Aorta (tissue), 5 donors: ENCODE measurements around the gene HNRNPC. TPM values are rescaled to one million over a fixed set of nuclear protein-coding genes. Genes with fewer than 3 reads are reported as not detected.
"Not testable (repeated sequence)": the region's sequence is repeated elsewhere in the genome, so short reads cannot be mapped to it uniquely, and the experiment has no call there.

Source experiments
- ATAC-seq: fragments of 200-7000 bp; cut with Tn5 transposase; one replicate; pipeline ENCODE4 v1.9.1; 2022; ENCODE audit warnings: moderate library complexity; ENCODE audit not compliant: low FRiP score
- DNase-seq, 2 donors: peaks; one replicate each; pipeline ENCODE4 v3.0.0-alpha.2; 2020
- H3K27ac ChIP-seq, 2 donors: one replicate each; pipeline ENCODE4 v1.5.1; 2013; ENCODE audit warnings: low read length in 2 of 2, mild to moderate bottlenecking in 2 of 2, moderate library complexity in 2 of 2, control low read depth in 1 of 2, inconsistent platforms in 1 of 2, low read depth in 1 of 2
- H3K27me3 ChIP-seq, 2 donors: one replicate each; pipeline ENCODE4 v1.6.1; 2013; ENCODE audit warnings: control low read depth in 1 of 2, low read length in 1 of 2, mild to moderate bottlenecking in 1 of 2, moderate library complexity in 1 of 2; ENCODE audit not compliant: insufficient read depth in 2 of 2, control insufficient read depth in 1 of 2
- H3K36me3 ChIP-seq, 2 donors: one replicate each; pipeline ENCODE4 v1.6.1; 2013; ENCODE audit warnings: control low read depth in 1 of 2, low read length in 1 of 2, mild to moderate bottlenecking in 1 of 2; ENCODE audit not compliant: insufficient read depth in 2 of 2, control insufficient read depth in 1 of 2
- H3K4me1 ChIP-seq, 2 donors: one replicate each; pipeline ENCODE4 v1.6.1; 2013; ENCODE audit warnings: low read length in 2 of 2, control low read depth in 1 of 2, mild to moderate bottlenecking in 1 of 2, moderate library complexity in 1 of 2; ENCODE audit not compliant: insufficient read depth in 2 of 2, control insufficient read depth in 1 of 2
- H3K4me3 ChIP-seq, 2 donors: one replicate each; pipeline ENCODE4 v1.5.1; 2013; ENCODE audit warnings: low read length in 2 of 2, control low read depth in 1 of 2, mild to moderate bottlenecking in 1 of 2
- H3K9me3 ChIP-seq: one replicate; pipeline ENCODE4 v1.6.1; 2013; ENCODE audit warnings: mild to moderate bottlenecking, low read length; ENCODE audit not compliant: control insufficient read depth
- WGBS, 2 donors: extraction: QIAGEN DNeasy Blood & Tissue Kit; methylation state at CpG; one replicate each; pipeline ENCODE4 v1.1.7; 2013; 5-methylcytosine and 5-hydroxymethylcytosine counted together
- intact Hi-C, 2 donors: fragments of 100-400 bp; cut with DNase I; formaldehyde crosslinking; loops; one replicate each; pipeline versions ENCODE4 v1.14.2 to v1.15.0; 2022
- polyA plus RNA-seq, 2 donors: library from polyadenylated mRNA; stranded (reverse); fragments of 200-250 nt; gene quantifications; one replicate each; pipeline ENCODE4 v1.2.3, GENCODE V29; 2013
- total RNA-seq, 2 donors: library from RNA; stranded (reverse); fragmentation: NEBNext Ultra II Directional; extraction: Animal tissue kit (Norgen Biotek cat#: 25700); gene quantifications; one replicate each; pipeline ENCODE4 v1.2.1, GENCODE V29; 2021
- donor health status: healthy with polysubstance abuse.
- donor health status: Bipolar disorder and iron deficiency.
- donor health status: DM: no; HTN: no; CAD: no.
- donor health status: DM: no; HTN: no; CAD: no.
- donor health status: DM: yes; HTN: yes; CAD: no.

HNRNPC gene
- total and polyA plus RNA-seq, 4 donors = 257 to 378 (median 287) TPM

DNA sequence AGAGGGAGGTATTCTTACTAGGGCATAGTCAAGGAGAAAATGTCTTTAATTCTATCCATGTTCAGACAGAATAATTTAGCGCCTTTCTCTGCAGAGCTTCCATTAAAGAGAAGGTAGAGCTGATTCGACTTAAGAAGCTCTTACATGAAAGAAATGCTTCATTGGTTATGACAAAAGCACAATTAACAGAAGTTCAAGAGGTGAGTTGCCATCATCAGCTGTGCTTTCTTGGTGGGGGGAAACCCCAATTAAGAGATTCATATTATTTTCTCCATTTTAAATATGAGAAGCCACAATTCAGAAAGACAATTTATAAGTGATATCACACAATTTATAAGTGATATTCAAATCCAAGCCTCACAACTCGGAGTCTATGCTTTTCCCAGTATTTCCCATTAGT is 38.4 kb upstream of the HNRNPC start:
- H3K4me3 ChIP-seq = no peak overlapping the region
- no peak for DNase-seq
- intact Hi-C loops = no loop called here
- no peaks in the 10 kb centered on the region for H3K9me3 ChIP-seq
- no peak overlapping the region for H3K27ac ChIP-seq
- no peak for ATAC-seq
- no peaks in the 10 kb centered on the region for H3K36me3 ChIP-seq
- peaks cover 0 to 2% of the 10 kb centered on the region in 2 donors for H3K27me3 ChIP-seq
- WGBS, 2 donors = 81 to 87% methylated on average over 3 of the region's 3 CpGs
- no peaks in the 10 kb centered on the region for H3K4me1 ChIP-seq

DNA sequence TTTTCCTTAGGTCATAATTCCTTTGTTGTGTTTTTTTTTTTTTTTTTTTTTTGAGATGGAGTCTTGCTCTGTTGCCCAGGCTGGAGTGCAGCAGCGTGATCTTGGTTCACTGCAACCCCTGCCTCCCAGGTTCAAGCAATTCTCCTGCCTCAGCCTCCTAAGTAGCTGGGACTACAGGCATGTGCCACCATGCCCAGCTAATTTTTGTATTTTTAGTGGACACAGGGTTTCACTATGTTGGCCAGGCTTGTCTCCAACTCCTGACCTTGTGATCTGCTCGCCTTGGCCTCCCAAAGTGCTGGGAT is 33.5 kb upstream of the HNRNPC start:
- ATAC-seq, H3K27ac ChIP-seq, H3K4me3 ChIP-seq, H3K4me1 ChIP-seq, DNase-seq, H3K36me3 ChIP-seq, H3K9me3 ChIP-seq, H3K27me3 ChIP-seq, intact Hi-C loops: not testable (repeated sequence)
- 83 to 90% methylated on average over 2 of the region's 2 CpGs for WGBS, 2 donors

DNA sequence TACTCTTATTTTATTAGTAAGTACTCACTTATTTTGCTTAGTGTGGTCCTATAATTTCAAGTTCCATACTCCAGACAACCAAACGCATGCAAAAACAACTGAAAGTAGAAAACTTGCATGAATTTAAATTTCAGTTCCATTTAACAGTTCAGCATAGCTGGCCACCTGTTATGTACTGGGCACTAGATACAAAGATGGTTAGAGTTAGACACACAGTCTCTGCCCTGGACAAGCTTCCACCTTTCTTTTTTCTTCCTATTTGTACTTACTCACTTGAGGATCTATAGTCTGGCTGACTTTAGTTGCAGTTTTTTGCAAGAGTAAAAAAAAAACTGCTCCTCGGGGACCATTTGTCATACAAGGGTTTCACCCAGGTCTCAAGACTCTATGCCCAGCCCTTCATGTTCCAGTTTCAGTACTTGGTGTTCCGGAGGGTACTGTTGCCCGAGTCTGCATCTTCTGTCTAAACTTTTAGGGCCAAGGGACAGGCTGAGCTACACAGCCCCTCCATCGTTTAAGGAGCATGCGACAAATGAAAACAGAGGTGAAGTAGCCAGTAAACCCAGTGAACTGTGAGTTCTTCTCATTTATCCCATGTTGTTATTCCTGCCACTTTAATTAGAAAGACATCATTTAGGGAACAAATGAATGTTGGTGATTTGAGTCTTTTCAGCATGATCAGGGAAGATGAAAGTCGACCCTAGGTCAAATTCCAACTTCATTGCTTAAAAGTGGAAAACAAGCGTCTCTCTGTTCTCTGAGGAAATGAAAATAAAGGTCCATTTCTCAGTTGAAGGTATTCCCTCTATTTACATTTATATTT is 33.0 kb upstream of the HNRNPC start:
- Histone ChIP-seq H3K9me3 (no peaks in the 10 kb centered on the region), H3K27me3 (no peaks in the 10 kb centered on the region), H3K27ac (no peak overlapping the region), H3K4me1 (no peaks in the 10 kb centered on the region), H3K36me3 (no peaks in the 10 kb centered on the region), H3K4me3 (no peak overlapping the region)
- no peak for DNase-seq
- intact Hi-C loops = no loop called here
- 58 to 59% methylated on average over 8 of the region's 8 CpGs for WGBS, 2 donors
- ATAC-seq = no peak

DNA sequence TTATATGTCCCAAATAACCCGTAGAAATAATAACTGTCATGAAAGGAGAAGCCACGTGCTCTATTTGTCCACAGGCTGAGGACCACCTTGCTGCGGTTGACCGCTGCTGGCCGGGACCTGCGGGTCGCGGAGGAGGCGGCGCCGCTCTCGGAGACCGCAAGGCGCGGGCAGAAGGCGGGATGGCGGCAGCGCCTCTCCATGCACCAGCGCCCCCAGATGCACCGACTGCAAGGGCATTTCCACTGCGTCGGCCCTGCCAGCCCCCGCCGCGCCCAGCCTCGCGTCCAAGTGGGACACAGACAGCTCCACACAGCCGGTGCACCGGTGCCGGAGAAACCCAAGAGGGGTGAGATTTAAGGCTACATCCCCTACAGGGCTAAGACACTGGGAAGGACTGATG is 31.6 kb upstream of the HNRNPC start:
- H3K4me3 ChIP-seq = no peak overlapping the region
- WGBS, 2 donors = 2 to 3% methylated on average over 29 to 30 of the region's 30 CpGs

DNA sequence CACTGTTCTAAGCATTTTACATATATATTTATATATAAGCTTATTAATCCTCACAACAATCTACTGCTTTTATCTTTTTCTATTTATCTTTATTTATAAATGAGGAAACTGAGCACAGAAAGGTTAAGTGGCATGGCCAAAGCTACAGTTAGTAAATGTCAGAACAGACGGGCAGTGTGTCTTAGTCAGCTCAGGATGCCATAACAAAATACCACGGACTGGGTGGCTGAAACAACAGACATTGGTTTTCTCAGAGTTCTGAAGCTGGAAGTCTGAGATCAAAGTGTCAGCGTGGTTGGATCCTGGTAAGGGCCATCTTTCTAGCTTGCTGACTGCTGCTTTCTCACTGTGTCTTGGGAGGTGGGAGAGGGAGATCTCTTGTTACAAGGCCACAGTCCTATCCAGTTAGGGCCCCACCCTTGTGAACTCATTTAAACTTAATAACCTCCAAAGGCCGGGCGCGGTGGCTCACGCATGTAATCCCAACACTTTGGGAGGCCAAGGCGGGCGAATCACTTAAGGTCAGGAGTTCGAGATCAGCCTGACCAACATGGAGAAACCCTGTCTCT is 30.4 kb upstream of the HNRNPC start:
- no peaks in the 10 kb centered on the region for H3K4me1 ChIP-seq
- no peaks in the 10 kb centered on the region for H3K9me3 ChIP-seq
- WGBS, 2 donors = 85 to 90% methylated on average over 10 of the region's 10 CpGs
- H3K27me3 ChIP-seq = no peaks in the 10 kb centered on the region
- intact Hi-C loops = no loop called here
- no peak for ATAC-seq
- no peaks in the 10 kb centered on the region for H3K36me3 ChIP-seq
- no peak overlapping the region for H3K4me3 ChIP-seq
- peak in 1 of 2 donors; percentile 42 for DNase-seq
- H3K27ac ChIP-seq = no peak overlapping the region

More for the DNA sequence above, 31.6 kb upstream of the HNRNPC start:
- H3K4me1 ChIP-seq = no peaks in the 10 kb centered on the region
- no peaks in the 10 kb centered on the region for H3K36me3 ChIP-seq
- intact Hi-C loops = no loop called here
- no peak for ATAC-seq
- no peaks in the 10 kb centered on the region for H3K9me3 ChIP-seq
- DNase-seq = peak in 1 of 2 donors; percentile 75
- no peak overlapping the region for H3K27ac ChIP-seq
- H3K27me3 ChIP-seq = no peaks in the 10 kb centered on the region

DNA sequence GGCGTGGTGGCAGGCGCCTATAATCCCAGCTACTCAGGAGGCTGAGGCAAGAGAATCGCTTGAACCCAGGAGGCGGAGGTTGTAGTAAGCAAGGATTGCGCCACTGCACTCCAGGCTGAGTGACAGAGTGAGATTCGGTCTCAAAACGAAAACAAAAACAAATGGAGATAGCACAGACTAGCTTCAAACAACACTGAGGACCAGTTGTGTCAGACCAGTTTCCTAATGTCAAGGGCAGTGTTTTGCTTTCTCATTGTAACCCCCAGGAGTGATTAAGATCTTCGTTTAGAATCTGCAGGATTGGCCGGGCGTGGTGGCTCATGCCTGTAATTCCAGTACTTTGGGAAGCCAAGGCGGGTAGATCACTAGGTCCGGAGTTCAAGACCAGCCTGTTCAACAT is 29.1 kb upstream of the HNRNPC start:
- 85 to 89% methylated on average over 12 of the region's 12 CpGs for WGBS, 2 donors

DNA sequence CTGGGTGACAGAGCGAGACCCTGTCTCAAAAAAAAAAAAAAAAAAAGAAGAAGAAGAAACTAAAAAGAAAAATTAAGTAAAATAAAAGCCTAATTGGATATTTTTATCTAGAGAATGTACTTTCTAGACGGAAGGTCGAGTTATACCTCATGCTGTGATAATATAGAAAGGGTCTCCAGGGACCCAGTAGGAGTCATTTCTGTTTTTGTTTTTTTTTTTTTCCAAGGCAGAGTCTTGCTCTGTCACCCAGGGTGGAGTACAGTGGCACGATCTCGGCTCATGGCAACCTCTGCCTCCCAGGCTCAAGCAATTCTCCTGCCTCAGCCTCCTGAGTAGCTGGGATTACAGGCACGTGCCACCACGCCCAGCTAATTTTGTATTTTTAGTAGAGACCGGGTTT is 24.8 kb upstream of the HNRNPC start:
- H3K9me3 ChIP-seq, DNase-seq, ATAC-seq, H3K4me1 ChIP-seq, H3K27ac ChIP-seq, intact Hi-C loops, H3K27me3 ChIP-seq, H3K36me3 ChIP-seq, H3K4me3 ChIP-seq: not testable (repeated sequence)
- WGBS, 2 donors = 73 to 79% methylated on average over 8 of the region's 8 CpGs

More for the DNA sequence above, 29.1 kb upstream of the HNRNPC start:
- no peaks in the 10 kb centered on the region for H3K4me1 ChIP-seq
- ATAC-seq (no peak), DNase-seq (no peak)
- no peaks in the 10 kb centered on the region for H3K27me3 ChIP-seq
- no peaks in the 10 kb centered on the region for H3K36me3 ChIP-seq
- intact Hi-C loops = no loop called here
- no peak overlapping the region for H3K4me3 ChIP-seq
- no peak overlapping the region for H3K27ac ChIP-seq
- H3K9me3 ChIP-seq = no peaks in the 10 kb centered on the region

DNA sequence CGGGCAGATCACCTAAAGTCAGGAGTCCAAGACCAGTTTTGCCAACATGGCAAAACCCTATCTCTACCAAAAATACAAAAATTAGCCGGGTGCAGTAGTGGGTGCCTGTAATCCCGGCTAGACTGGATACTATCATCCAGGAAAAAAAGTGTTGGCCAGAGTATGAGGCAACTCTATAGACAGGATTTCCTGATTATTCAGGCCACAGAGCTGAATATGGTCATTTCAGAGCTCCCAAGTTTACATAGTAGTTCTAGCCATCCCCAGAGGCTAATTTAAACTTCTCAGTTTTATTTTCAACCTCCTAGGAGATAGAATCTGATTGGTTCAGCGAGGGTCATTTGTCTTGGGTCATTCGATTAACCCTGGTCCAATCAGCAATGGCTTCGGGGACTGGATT is 17.9 kb upstream of the HNRNPC start:
- ATAC-seq = no peak
- Histone ChIP-seq H3K4me1 (no peaks in the 10 kb centered on the region), H3K9me3 (no peaks in the 10 kb centered on the region), H3K27ac (no peak overlapping the region), H3K4me3 (no peak overlapping the region), H3K36me3 (no peaks in the 10 kb centered on the region), H3K27me3 (no peaks in the 10 kb centered on the region)
- no peak for DNase-seq
- 83 to 84% methylated on average over 6 of the region's 6 CpGs for WGBS, 2 donors
- intact Hi-C loops = no loop called here

DNA sequence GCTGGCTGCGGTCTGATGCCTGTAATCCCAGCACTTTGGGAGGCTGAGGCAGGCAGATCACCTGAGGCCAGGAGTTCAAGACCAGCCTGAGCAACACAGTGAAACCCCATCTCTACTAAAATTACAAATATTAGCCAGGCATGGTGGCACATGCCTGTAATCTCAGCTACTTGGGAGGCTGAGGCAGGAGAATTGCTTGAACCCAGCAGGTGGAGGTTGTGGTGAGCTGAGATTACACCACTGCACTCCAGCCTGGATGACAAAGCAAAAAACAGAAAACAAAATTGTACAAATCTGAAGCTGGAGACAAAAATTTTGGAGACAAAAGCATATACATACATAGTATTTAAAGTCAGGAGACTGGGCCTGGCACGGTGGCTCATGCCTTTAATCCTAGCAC is 17.3 kb upstream of the HNRNPC start:
- intact Hi-C loops, H3K9me3 ChIP-seq, ATAC-seq, H3K4me1 ChIP-seq, H3K36me3 ChIP-seq, H3K27ac ChIP-seq, H3K27me3 ChIP-seq, H3K4me3 ChIP-seq: not testable (repeated sequence)
- 90% methylated on average over 2 of the region's 2 CpGs for WGBS, 2 donors
- peak in 1 of 2 donors; percentile 36 for DNase-seq
